HepG2 (cell line): ENCODE measurements around the gene KCNK15. TPM values are rescaled to one million over a fixed set of nuclear protein-coding genes. Genes with fewer than 3 reads are reported as not detected.

ENCODE experiments used
- ELK4 ChIP-seq: sonication (generic); formaldehyde crosslinking; IDR thresholded peaks from 2 replicates; pipeline ENCODE4 v1.9.0; 2021; ENCODE audit warnings: missing genetic modification reagents, borderline replicate concordance
- ERF ChIP-seq: IDR thresholded peaks from 2 replicates; pipeline ENCODE4 v1.6.1; 2018; ENCODE audit warnings: missing biosample characterization, missing genetic modification reagents
- FOXO1 ChIP-seq: sonication (generic); formaldehyde crosslinking; IDR thresholded peaks from 2 replicates; pipeline ENCODE4 v1.4.0; 2020; ENCODE audit warnings: missing genetic modification reagents
- HMGXB3 ChIP-seq: sonication (generic); formaldehyde crosslinking; IDR thresholded peaks from 2 replicates; pipeline ENCODE4 v1.4.0; 2020; ENCODE audit warnings: missing genetic modification reagents, borderline replicate concordance
- KAT7 ChIP-seq: IDR thresholded peaks from 2 replicates; pipeline ENCODE4 v1.6.1; 2018; ENCODE audit warnings: borderline replicate concordance, missing compliant biosample characterization
- MAX ChIP-seq: IDR thresholded peaks from 2 replicates; pipeline ENCODE4 v1.6.1; 2012; ENCODE audit warnings: inconsistent platforms
- MEIS2 ChIP-seq: sonication (generic); formaldehyde crosslinking; IDR thresholded peaks from 2 replicates; pipeline ENCODE4 v1.9.0; 2021; ENCODE audit warnings: mild to moderate bottlenecking, missing genetic modification reagents
- NFATC3 ChIP-seq: sonication (generic); formaldehyde crosslinking; IDR thresholded peaks from 2 replicates; pipeline ENCODE4 v1.5.1; 2020; ENCODE audit warnings: mild to moderate bottlenecking, missing genetic modification reagents
- PATZ1 ChIP-seq: sonication (generic); formaldehyde crosslinking; IDR thresholded peaks from 2 replicates; pipeline ENCODE4 v1.4.0; 2020; ENCODE audit warnings: missing genetic modification reagents
- PPARG ChIP-seq: conservative IDR thresholded peaks from 2 replicates; pipeline ENCODE4 v1.6.1; 2016; ENCODE audit warnings: missing biosample characterization, missing genetic modification reagents
- SETDB1 ChIP-seq: sonication (generic); formaldehyde crosslinking; IDR thresholded peaks from 2 replicates; pipeline ENCODE4 v1.5.1; 2020; ENCODE audit warnings: missing genetic modification reagents, mild to moderate bottlenecking, borderline replicate concordance
- TAF15 ChIP-seq: fragments of 200-400 bp; formaldehyde crosslinking; IDR thresholded peaks from one replicate; pipeline ENCODE4 v1.6.1; 2018; ENCODE audit warnings: mild to moderate bottlenecking, low read depth, low read length; ENCODE audit not compliant: poor library complexity, severe bottlenecking
- ZNF616 ChIP-seq: sonication (generic); formaldehyde crosslinking; IDR thresholded peaks from 2 replicates; pipeline ENCODE4 v1.5.0; 2020; ENCODE audit warnings: low read depth, mild to moderate bottlenecking, missing genetic modification reagents
- ZNF687 ChIP-seq: sonication (generic); formaldehyde crosslinking; IDR thresholded peaks from 2 replicates; pipeline ENCODE4 v1.5.1; 2020; ENCODE audit warnings: mild to moderate bottlenecking, missing genetic modification reagents, moderate library complexity
- ZNF703 ChIP-seq: sonication (generic); formaldehyde crosslinking; IDR thresholded peaks from 2 replicates; pipeline ENCODE4 v1.5.1; 2020; ENCODE audit warnings: missing genetic modification reagents, mild to moderate bottlenecking, moderate library complexity, borderline replicate concordance
- ZNF781 ChIP-seq: sonication (generic); formaldehyde crosslinking; IDR thresholded peaks from 2 replicates; pipeline ENCODE4 v1.5.1; 2020; ENCODE audit warnings: borderline replicate concordance, mild to moderate bottlenecking, missing genetic modification reagents; ENCODE audit errors: not compliant biosample characterization
- ZNF784 ChIP-seq: sonication (generic); formaldehyde crosslinking; IDR thresholded peaks from 2 replicates; pipeline ENCODE4 v1.5.1; 2020; ENCODE audit warnings: missing genetic modification reagents, mild to moderate bottlenecking, borderline replicate concordance
- polyA plus RNA-seq, 8 experiments: library from polyadenylated mRNA; depleted of rRNA in 3 of 8; stranded (reverse) in 7 of 8; unstranded in 1 of 8; fragments of >200 nt; fragmentation: Illumina TruSeq in 4 of 8; extraction: Trizol in 4 of 8; gene quantifications; 2 replicates each; pipeline versions ENCODE4 v1.2.1 to v1.2.3, GENCODE V29; 2011 to 2016; ENCODE audit warnings: low read depth in 4 of 8, missing spikeins in 1 of 8, mixed read lengths in 1 of 8; ENCODE audit not compliant: insufficient read depth in 1 of 8
- total RNA-seq, 5 experiments: library from RNA; depleted of rRNA; stranded (reverse); fragments of >200 nt; fragmentation: Illumina TruSeq; extraction: Trizol; gene quantifications; 2 replicates each; pipeline ENCODE4 v1.2.3, GENCODE V29; 2016; ENCODE audit warnings: low read depth in 1 of 5

KCNK15 gene
- total and polyA plus RNA-seq, 2 of the 13 experiments (the other 11 are each of a cell fraction or from before 2014, with no cell fraction given), result 0.03 TPM; not detected in 1

- TF ChIP-seq ELK4 (CRISPR knock-in tag) (no peak), NFATC3 (CRISPR knock-in tag) (no peak), PATZ1 (CRISPR knock-in tag) (peak; percentile 59), MAX (no peak), ZNF687 (CRISPR knock-in tag) (no peak), MEIS2 (peak; percentile 88), PPARG (CRISPR knock-in tag) (peak; percentile 67; the same call in 1 of the 2 replicates), TAF15 (no peak), ZNF781 (CRISPR knock-in tag) (peak; percentile 84), HMGXB3 (peak; percentile 92), ERF (CRISPR knock-in tag) (peak; percentile 88), ZNF703 (CRISPR knock-in tag) (no peak; the same call in 1 of the 2 replicates), ZNF784 (no peak), FOXO1 (CRISPR knock-in tag) (no peak), SETDB1 (CRISPR knock-in tag) (no peak), ZNF616 (no peak), KAT7 (CRISPR knock-in tag) (no peak)
Observed at GRCh38 chr20:44780226-44780625, 34.6 kb downstream of the KCNK15 start (continued).
